ENCODE results near the gene C1QTNF12. TPM values are rescaled to one million over a fixed set of nuclear protein-coding genes. Genes with fewer than 3 reads are reported as not detected.

Gene C1QTNF12
- polyA plus RNA-seq, 1 of the 3 experiments (the other 2 are of a cell fraction): 0.59 TPM

GRCh38 chr1:1235016-1235744 lies 11.3 kb downstream of the C1QTNF12 start:
- Histone ChIP-seq H2AFZ (ENCODE audit: low read depth) (no peak overlapping the region), H3K27ac (ENCODE audit: low read depth in 2 of 2, low read length in 1 of 2) (no peak overlapping the region), H3K9me2 (no peaks in the 10 kb centered on the region), H3K4me3 (ENCODE audit: low read depth in 2 of 2, low read length in 1 of 2) (no peak overlapping the region), H3K27me3 (ENCODE audit: insufficient read depth) (no peaks in the 10 kb centered on the region), H3K9ac (no peak overlapping the region), H3K4me1 (ENCODE audit: control insufficient read depth in 1 of 2, insufficient read depth in 2 of 2, low read depth in 1 of 2, low read length in 1 of 2) (peaks cover 0 to 29% of the 10 kb centered on the region in 2 experiments; a peak in 1 of 4 replicates), H3K9me3 (no peaks in the 10 kb centered on the region), H3K4me2 (no peak overlapping the region), H4K20me1 (ENCODE audit: insufficient read depth) (peaks cover 1% of the 10 kb centered on the region; the same call in 1 of the 2 replicates), H3K36me3 (replicated peaks in 1 of 2; ENCODE audit: control insufficient read depth in 1 of 2, insufficient read depth in 2 of 2, low read length in 1 of 2) (peaks cover 0 to 17% of the 10 kb centered on the region in 2 experiments), H3F3A (replicated peaks; ENCODE audit: insufficient read depth) (peaks cover 7% of the 10 kb centered on the region), H3K79me2 (ENCODE audit: insufficient read depth) (peaks cover 33% of the 10 kb centered on the region)
- ChIA-PET POLR2A (no interaction called here), CTCF (interaction anchor here (1.0 kb wide), 1 partner anchor 57 kb away, joined by 3 read pairs; no protein-coding TSS in a partner anchor)
- no peak for DNase-seq
- TF ChIP-seq MEF2A (IDR thresholded peaks at IDR 0.05; ENCODE audit: borderline replicate concordance, low read depth): no peak
- no peak for TF ChIP-seq IRF3 (IDR thresholded peaks at IDR 0.05; ENCODE audit: low read depth, low read length)
- TF ChIP-seq CHD2 (IDR thresholded peaks at IDR 0.05; ENCODE audit: low read length, partially characterized antibody): no peak
- TF ChIP-seq GATA2 (CRISPR knock-in tag; IDR thresholded peaks at IDR 0.05): no peak
- no peak for TF ChIP-seq FOSL2 (IDR thresholded peaks at IDR 0.05; ENCODE audit: borderline replicate concordance, low read depth)
- TF ChIP-seq MXI1 (IDR thresholded peaks at IDR 0.05; ENCODE audit: low read depth, low read length): no peak
- no peak for TF ChIP-seq SIN3A (IDR thresholded peaks at IDR 0.05; ENCODE audit: borderline replicate concordance, low read depth, low read length)
- 93% methylated on average over 17 of the region's 27 CpGs for WGBS (ENCODE audit: low lambda C conversion rate)

- H3K4me1 ChIP-seq (ENCODE audit: control insufficient read depth in 1 of 2, insufficient read depth in 2 of 2, low read depth in 1 of 2, low read length in 1 of 2): peaks cover 0 to 29% of the 10 kb centered on the region in 2 experiments; a peak in 1 of 4 replicates
- CTCF ChIA-PET: interaction anchor here (1.0 kb wide), 1 partner anchor 58 kb away, joined by 3 read pairs; no protein-coding TSS in a partner anchor
- H3K27ac ChIP-seq (ENCODE audit: low read depth in 2 of 2, low read length in 1 of 2): no peak overlapping the region
- H3F3A ChIP-seq (replicated peaks; ENCODE audit: insufficient read depth): peaks cover 7% of the 10 kb centered on the region
- H4K20me1 ChIP-seq (ENCODE audit: insufficient read depth): peaks cover 8% of the 10 kb centered on the region; the same call in 1 of the 2 replicates
- H3K9me2 ChIP-seq: no peaks in the 10 kb centered on the region
- no peaks in the 10 kb centered on the region for H3K27me3 ChIP-seq (ENCODE audit: insufficient read depth)
- no peak overlapping the region for H3K9ac ChIP-seq
- H3K9me3 ChIP-seq: no peaks in the 10 kb centered on the region
- peak overlapping the region; percentile 24; the same call in 1 of the 2 replicates for H3K4me2 ChIP-seq
- peaks cover 0 to 17% of the 10 kb centered on the region in 2 experiments for H3K36me3 ChIP-seq (replicated peaks in 1 of 2; ENCODE audit: control insufficient read depth in 1 of 2, insufficient read depth in 2 of 2, low read length in 1 of 2)
- no peak overlapping the region for H3K4me3 ChIP-seq (ENCODE audit: low read depth in 2 of 2, low read length in 1 of 2)
- DNase-seq: no peak
- peaks cover 42% of the 10 kb centered on the region for H3K79me2 ChIP-seq (ENCODE audit: insufficient read depth)
- POLR2A ChIA-PET: no interaction called here
- H2AFZ ChIP-seq (ENCODE audit: low read depth): no peak overlapping the region
- TF ChIP-seq IRF3 (IDR thresholded peaks at IDR 0.05; ENCODE audit: low read depth, low read length) (no peak), GABPA (IDR thresholded peaks at IDR 0.05; ENCODE audit: low read depth) (no peak), FOXM1 (IDR thresholded peaks at IDR 0.05; ENCODE audit: low read depth) (no peak), REST (IDR thresholded peaks at IDR 0.05; ENCODE audit: low read depth, low read length) (no peak), ELF1 (IDR thresholded peaks at IDR 0.05) (no peak), RAD21 (IDR thresholded peaks at IDR 0.05; ENCODE audit: low read length) (no peak), TEAD4 (IDR thresholded peaks at IDR 0.05; ENCODE audit: borderline replicate concordance, insufficient read depth) (no peak), RFX5 (IDR thresholded peaks at IDR 0.05; ENCODE audit: low read length) (no peak), CHD2 (IDR thresholded peaks at IDR 0.05; ENCODE audit: low read length, partially characterized antibody) (no peak), TCF12 (IDR thresholded peaks at IDR 0.05) (no peak)
- WGBS (ENCODE audit: low lambda C conversion rate): 94% methylated on average over 16 of the region's 28 CpGs
Observed at GRCh38 chr1:1234180-1234808, 12.2 kb downstream of the C1QTNF12 start.

Measured in SK-N-SH (cell line).